Calu3 (cell line): ENCODE measurements around the gene CST8. TPM values are rescaled to one million over a fixed set of nuclear protein-coding genes. Genes with fewer than 3 reads are reported as not detected.

ENCODE experiments used
- BruUV-seq: library from RNA; stranded (reverse); fragments of 400-500 nt; replicated peaks from 2 replicates; lab custom pipeline; 2021; lab: Mats Ljungman, UMichigan
- CTCF ChIA-PET: fragments of 300-600 bp; sonication (Branson Sonifier 250); formaldehyde crosslinking; loops from one replicate; lab custom pipeline; 2022; ENCODE audit warnings: antibody characterized with exemption; lab: Charles Lee
- DNase-seq: peaks from one replicate; pipeline ENCODE4 v3.0.0; 2022
- H3K27ac Mint-ChIP-seq: one replicate; pipeline ENCODE4 v1.8.0; 2022; ENCODE audit warnings: mixed read lengths; ENCODE audit not compliant: unreplicated experiment
- H3K27me3 Mint-ChIP-seq: one replicate; pipeline ENCODE4 v1.8.0; 2022; ENCODE audit warnings: mixed read lengths; ENCODE audit not compliant: unreplicated experiment
- H3K36me3 Mint-ChIP-seq: one replicate; pipeline ENCODE4 v1.8.0; 2022; ENCODE audit warnings: mild to moderate bottlenecking, moderate library complexity, mixed read lengths; ENCODE audit not compliant: insufficient read depth, unreplicated experiment
- H3K4me1 Mint-ChIP-seq: one replicate; pipeline ENCODE4 v1.8.0; 2022; ENCODE audit warnings: mild to moderate bottlenecking, low read depth, mixed read lengths; ENCODE audit not compliant: unreplicated experiment
- H3K4me3 Mint-ChIP-seq: one replicate; pipeline ENCODE4 v1.8.0; 2022; ENCODE audit warnings: mild to moderate bottlenecking, low read depth, moderate library complexity, mixed read lengths; ENCODE audit not compliant: unreplicated experiment
- H3K9me3 Mint-ChIP-seq: one replicate; pipeline ENCODE4 v1.8.0; 2022; ENCODE audit warnings: low read depth, mixed read lengths; ENCODE audit not compliant: unreplicated experiment
- intact Hi-C: fragments of 100-400 bp; cut with micrococcal nuclease; formaldehyde crosslinking; loops from one replicate; pipeline ENCODE4 v1.10.0; 2022; ENCODE audit not compliant: unreplicated experiment
- total RNA-seq: library from RNA; stranded (reverse); gene quantifications from 2 replicates; pipeline ENCODE4 v1.2.3, GENCODE V29; 2022
- TF ChIP-seq, protein P1 (sequence below): fragments of 200-600 bp; IDR thresholded peaks from one replicate; pipeline ENCODE4 v1.8.0; 2022; ENCODE audit warnings: antibody characterized with exemption; ENCODE audit not compliant: unreplicated experiment

The CST8 gene
- total RNA-seq, 1 experiment from 2014 or later = not detected

DNA sequence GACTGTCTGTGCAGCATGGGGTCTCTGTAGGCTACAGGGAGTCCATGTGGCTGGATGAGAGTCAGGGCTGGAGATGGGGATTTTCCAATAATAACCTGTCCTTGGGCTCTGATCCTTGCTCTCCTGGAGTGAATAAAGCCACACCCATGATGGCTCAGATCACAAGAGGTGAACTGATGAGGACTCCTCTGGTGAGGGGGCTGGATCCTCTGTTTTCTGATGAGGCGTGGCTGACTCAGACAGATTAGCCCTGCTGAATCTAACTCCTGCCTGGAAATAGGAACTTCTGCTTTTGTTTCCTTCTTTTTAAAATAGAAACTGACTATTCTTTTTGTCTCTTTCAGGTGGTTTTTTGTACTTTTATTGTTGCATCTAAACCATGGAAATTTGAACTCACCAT is 50.4 kb downstream of the CST8 start:
- Mint-ChIP-seq H3K36me3 (no peaks in the 10 kb centered on the region), H3K27ac (no peak overlapping the region), H3K9me3 (no peaks in the 10 kb centered on the region), H3K4me3 (no peak overlapping the region), H3K4me1 (no peaks in the 10 kb centered on the region), H3K27me3 (no peaks in the 10 kb centered on the region)
- no peak for DNase-seq
- intact Hi-C loops = no loop called here
- no TSS peak for BruUV-seq
- CTCF ChIA-PET = no interaction called here
- TF ChIP-seq, protein P1, sequence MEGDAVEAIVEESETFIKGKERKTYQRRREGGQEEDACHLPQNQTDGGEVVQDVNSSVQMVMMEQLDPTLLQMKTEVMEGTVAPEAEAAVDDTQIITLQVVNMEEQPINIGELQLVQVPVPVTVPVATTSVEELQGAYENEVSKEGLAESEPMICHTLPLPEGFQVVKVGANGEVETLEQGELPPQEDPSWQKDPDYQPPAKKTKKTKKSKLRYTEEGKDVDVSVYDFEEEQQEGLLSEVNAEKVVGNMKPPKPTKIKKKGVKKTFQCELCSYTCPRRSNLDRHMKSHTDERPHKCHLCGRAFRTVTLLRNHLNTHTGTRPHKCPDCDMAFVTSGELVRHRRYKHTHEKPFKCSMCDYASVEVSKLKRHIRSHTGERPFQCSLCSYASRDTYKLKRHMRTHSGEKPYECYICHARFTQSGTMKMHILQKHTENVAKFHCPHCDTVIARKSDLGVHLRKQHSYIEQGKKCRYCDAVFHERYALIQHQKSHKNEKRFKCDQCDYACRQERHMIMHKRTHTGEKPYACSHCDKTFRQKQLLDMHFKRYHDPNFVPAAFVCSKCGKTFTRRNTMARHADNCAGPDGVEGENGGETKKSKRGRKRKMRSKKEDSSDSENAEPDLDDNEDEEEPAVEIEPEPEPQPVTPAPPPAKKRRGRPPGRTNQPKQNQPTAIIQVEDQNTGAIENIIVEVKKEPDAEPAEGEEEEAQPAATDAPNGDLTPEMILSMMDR = no peak

- no peak for DNase-seq
- no peaks in the 10 kb centered on the region for H3K27me3 Mint-ChIP-seq
- no peaks in the 10 kb centered on the region for H3K36me3 Mint-ChIP-seq
- H3K4me3 Mint-ChIP-seq = no peak overlapping the region
- H3K9me3 Mint-ChIP-seq = no peaks in the 10 kb centered on the region
- intact Hi-C loops = no loop called here
- H3K27ac Mint-ChIP-seq = no peak overlapping the region
- TF ChIP-seq, protein P1 = no peak
- H3K4me1 Mint-ChIP-seq = no peaks in the 10 kb centered on the region
- CTCF ChIA-PET = no interaction called here
- no TSS peak for BruUV-seq
Observed at GRCh38 chr20:23541776-23542175, 50.9 kb downstream of the CST8 start.

- H3K9me3 Mint-ChIP-seq = no peaks in the 10 kb centered on the region
- CTCF ChIA-PET = no interaction called here
- BruUV-seq = no TSS peak
Observed at GRCh38 chr20:23542801-23543200, 51.9 kb downstream of the CST8 start.

GRCh38 chr20:23544133-23544532 is 53.2 kb downstream of the CST8 start:
- BruUV-seq = no TSS peak
- Mint-ChIP-seq H3K27ac (no peak overlapping the region), H3K4me3 (no peak overlapping the region), H3K27me3 (no peaks in the 10 kb centered on the region), H3K36me3 (no peaks in the 10 kb centered on the region), H3K4me1 (no peaks in the 10 kb centered on the region), H3K9me3 (no peaks in the 10 kb centered on the region)
- TF ChIP-seq, protein P1 = no peak
- DNase-seq = no peak
- intact Hi-C loops = no loop called here
- CTCF ChIA-PET = no interaction called here

More at GRCh38 chr20:23542801-23543200, 51.9 kb downstream of the CST8 start:
- intact Hi-C loops = no loop called here
- no peak for DNase-seq
- Mint-ChIP-seq H3K36me3 (no peaks in the 10 kb centered on the region), H3K4me3 (no peak overlapping the region), H3K27ac (no peak overlapping the region), H3K4me1 (no peaks in the 10 kb centered on the region), H3K27me3 (no peaks in the 10 kb centered on the region)
- TF ChIP-seq, protein P1 = no peak

Other genes starting within 250 kb of the CST8 start
- gene NXT1, start 140.3 kb upstream of the CST8 start, total RNA-seq = 7.2 and 7.9 TPM in 2 replicates
- 4.5 and 5.0 TPM in 2 replicates for gene GZF1, start 128.9 kb upstream of the CST8 start, total RNA-seq
- 4.6 and 4.8 TPM in 2 replicates for gene NAPB, start 69.6 kb upstream of the CST8 start, total RNA-seq
- gene CSTL1, start 51.4 kb upstream of the CST8 start, total RNA-seq = not detected in 2 replicates
- gene CST11, start 38.2 kb upstream of the CST8 start, total RNA-seq = not detected in 2 replicates
- not detected in 2 replicates for gene CST9L, start 77.4 kb downstream of the CST8 start, total RNA-seq
- not detected in 2 replicates for gene CST9, start 114.8 kb downstream of the CST8 start, total RNA-seq
- 95.7 and 107 TPM in 2 replicates for gene CST3, start 146.8 kb downstream of the CST8 start, total RNA-seq
- not detected in 2 replicates for gene CST4, start 197.9 kb downstream of the CST8 start, total RNA-seq